DMS 273 (cell line): ENCODE measurements around the gene KMT2C.
"Not testable (repeated sequence)": the region's sequence is repeated elsewhere in the genome, so short reads cannot be mapped to it uniquely, and the experiment has no call there.

Experiments
- DNase-seq: peaks from one replicate; lab custom pipeline; 2025; ENCODE audit not compliant: unreplicated experiment; lab: John Stamatoyannopoulos, UW

The KMT2C gene

DNA sequence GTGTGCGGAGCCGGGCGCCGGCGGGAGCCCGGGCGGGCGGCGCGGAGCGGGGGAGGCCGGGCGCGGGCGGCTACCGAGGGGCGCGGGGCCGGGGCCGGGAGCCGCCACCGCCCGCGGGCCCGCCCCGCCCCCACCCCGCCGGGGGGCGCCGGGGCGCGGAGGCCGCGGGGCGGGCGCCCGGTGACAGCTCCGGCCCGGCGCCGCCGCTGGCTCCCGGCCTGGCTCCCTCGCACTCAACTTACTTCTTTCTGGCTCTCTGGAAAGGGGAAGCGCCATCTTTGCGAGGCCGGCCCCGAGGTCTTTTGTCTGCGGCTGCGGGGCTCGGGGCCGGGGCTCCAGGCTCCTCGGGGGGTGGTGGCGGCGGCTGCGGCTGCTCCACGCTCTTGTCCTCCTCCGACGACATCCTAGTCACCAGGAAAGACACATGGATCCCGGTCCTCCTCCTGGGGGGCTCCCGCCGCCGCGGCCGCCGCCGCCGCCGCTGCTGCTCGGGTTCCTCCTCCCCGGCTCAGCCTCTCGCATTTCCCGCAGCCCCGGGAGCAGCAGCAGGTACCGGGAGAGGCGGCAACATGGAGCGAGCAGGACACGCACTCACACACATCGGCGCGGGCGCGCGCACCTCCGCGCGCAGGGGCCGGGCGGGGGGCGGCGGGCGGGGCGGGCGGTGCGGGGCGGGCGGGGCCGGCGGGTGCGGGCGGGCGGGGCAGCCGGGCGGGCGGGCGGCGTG is at the start of gene KMT2C:
Gene KMT2C, minus strand, starts transcription at position 620 of the 727 bp plus-strand sequence. Its CDS starts 217 bp downstream, at position 403.
- peak; percentile 90 for DNase-seq

DNA sequence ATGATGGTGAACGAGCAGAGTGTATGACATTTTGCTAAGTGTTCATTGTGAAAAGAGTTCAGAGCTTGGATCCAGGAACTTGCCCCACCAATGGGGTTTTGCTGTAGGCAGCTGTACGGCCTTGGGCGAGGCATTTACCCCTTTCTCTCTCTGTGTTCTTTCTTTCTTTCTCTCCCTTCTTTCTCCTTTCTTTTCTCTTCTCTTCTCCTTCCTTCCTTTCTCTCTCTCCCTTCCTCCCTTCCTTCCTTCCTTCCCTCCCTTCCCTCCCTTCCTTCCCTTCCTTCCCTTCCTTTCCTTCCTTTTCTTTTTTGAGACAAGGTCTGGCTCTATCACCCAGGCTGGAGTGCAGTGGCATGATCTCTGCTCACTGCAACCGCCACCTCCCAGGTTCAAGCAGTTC is 45.3 kb upstream of the KMT2C start:
- no peak for DNase-seq

DNA sequence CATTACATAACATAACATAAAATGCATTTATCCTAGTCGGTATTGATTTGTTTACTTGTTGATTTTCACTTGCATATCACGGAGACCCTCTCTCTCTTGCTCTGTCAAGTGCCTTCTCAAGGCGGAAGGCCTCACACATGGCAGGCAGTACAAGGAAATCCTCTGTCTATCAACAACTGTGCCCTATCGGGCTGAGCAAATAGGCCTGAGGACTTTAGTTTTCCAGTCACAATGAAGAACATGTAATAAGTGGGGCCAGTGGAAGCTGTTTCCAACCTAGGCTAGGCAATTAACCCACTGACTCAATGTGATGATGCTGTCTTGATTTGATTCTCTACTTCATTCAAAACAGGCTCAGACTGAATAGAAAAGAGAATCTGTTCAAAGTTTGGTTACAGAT is 44.9 kb upstream of the KMT2C start:
- no peak for DNase-seq

DNA sequence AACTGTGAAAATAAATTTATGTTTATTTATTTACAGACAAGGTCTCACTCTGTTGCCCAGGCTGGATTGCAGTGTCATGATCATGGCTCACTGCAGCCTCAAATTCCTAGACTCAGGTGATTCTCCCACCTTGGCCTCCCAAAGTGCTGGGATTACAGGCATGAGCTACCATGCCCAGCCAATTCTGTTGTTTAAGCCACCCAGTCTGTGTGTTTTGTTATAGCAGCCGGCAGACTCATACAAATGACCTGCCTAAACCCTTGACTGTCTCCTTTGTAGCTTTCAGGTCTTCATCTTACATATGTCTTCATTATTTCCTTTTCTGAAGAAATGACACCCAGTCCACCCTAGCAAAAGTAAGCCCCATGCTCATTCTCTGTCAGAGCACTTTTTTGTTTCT is 43.8 kb upstream of the KMT2C start:
- no peak for DNase-seq

DNA sequence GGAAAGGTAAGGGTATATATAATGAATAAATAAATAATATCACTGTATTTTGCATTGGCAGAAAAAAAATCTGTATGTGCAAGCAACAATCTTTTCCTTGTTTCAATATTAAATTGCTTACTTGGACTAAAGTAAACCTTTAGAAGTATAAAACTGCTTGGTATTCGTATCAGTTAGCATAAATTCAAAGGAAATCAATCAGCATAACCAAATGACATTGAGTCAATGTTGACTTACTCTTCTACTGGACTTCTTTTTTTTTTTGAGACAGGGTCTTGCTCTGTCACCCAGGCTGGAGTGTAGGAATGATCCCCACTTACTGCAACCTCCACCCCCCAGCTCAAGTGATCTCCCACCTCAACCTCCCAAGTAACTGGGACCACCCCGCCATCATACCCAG is 42.3 kb upstream of the KMT2C start:
- no peak for DNase-seq

DNA sequence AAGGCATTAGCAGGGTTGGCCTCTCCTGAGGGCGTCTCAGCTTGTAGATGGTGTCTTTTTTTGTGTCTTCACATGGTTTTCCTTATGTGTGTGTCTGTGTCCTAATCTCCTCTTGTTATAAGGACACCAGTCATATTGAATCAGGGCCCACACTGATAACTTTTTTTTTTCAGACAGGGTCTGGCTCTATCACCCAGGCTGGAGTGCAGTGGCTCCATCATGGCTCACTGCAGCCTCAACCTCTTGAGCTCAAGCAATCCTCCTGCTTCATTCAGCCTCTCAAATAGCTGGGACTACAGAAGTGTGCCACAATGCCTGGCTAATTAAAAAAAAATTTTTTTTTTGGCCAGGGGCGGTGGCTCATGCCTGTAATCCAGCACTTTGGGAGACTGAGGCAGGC is 41.3 kb upstream of the KMT2C start:
- DNase-seq, result no peak

DNA sequence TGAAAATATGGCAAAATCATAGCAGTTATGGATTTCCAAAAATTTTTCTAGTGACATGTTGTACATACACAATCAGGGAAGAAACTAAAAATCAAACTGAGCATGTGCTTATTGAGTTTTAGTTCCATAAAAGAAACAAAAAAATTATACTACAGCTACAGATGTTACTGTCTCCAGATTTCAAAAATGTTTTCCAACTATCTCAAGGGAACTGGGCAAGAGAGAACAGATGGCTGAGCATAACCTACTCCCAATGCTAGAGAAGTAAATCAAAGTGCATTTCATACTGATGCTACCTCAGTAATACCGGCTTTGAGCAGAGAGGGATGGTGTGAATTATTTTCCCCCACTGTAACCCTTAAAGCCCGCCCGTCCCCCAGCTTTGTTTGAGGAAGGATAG is 40.7 kb upstream of the KMT2C start:
- DNase-seq, result peak; percentile 74

DNA sequence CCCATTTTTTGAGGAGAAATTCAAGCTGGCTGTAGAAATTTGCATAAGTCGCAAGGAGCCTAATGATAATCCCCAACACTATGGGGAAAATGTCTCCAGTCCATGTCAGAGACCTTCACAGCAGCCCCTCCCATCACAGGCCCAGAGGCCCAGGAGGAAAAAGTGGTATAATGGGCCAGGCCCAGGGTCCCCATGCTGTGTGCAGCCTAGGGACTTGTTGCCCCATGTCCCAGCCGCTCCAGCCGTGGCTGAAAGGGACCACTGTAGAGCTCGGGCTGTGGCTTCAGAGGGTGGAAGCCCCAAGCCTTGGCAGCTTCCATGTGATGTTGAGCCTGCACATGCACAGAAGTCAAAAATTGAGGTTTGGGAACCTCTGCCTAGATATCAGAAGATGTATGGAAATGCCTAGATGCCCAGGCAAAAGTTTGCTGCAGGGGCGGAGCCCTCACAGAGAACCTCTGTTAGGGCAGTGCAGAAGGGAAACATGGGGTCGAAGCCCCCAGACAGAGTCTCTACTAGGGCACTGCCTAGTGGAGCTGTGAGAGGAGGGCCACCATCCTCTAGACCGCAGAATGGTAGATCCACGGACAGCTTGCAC is 35.3 kb upstream of the KMT2C start:
- DNase-seq, result peak; percentile 21

DNA sequence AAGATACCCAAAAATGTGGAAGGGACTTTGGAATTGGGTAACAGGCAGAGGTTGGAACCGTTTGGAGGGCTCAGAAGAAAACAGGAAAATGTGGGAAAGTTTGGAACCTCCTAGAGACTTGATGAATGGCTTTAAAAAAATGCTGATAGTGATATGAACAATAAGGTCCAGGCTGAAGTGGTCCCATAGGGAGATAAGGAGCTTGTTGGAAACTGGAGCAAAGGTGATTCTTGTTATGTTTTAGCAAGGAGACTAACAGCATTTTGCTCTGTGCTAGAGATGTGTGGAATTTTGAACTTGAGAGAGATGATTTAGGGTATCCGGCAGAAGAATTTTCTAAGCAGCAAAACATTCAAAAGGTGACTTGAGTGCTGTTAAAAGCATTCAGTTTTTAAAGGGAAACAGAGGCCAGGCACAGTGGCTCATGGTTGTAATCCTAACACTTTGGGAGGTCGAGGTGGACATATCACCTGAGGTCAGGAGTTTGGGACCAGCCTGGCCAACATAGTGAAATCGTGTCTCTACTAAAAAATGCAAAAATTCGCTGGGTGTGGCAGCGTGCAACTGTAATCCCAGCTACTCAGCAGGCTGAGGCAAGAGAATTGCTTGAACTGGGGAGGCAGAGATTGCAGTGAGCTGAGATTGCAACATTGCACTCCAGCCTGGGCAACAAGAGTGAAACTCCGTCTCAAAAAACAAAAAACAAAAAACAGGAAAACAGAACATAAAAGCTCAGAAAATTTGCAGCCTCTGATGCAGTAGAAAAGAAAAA is 34.6 kb upstream of the KMT2C start:
- DNase-seq, result not testable (repeated sequence)

DNA sequence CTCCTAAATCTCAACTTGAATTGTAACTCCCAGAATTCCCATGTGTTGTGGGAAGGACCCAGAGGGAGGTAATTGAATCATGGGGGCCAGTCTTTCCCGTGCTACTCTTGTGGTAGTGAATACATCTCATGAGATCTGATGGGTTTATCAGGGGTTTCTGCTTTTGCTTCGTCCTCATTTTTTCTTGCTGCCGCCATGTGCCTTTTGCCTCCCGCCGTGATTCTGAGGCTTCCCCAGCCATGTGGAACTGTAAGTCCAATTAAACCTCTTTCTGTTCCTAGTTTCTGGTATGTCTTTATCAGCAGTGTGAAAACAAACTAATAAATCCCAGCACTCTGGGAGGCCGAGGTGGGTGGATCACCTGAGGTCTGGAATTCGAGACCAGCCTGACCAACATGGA is 33.8 kb upstream of the KMT2C start:
- not testable (repeated sequence) for DNase-seq

DNA sequence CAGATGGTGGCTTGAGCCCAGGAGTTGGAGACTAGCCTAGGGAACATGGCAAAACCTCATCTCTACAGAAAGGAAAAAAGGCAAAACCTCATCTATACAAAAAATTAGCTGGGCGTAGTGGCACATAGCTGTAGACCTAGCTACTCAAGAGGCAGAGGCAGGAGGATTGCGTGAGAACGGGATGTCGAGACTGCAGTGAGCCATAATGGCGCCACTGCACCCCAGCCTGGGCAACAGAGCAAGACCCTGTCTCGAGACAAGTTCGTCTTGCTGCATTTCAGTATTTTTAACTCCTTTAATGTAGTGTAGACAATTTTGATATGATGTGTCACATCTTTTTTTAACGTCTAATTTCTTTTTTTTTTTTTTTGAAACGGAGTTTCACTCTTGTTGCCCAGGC is 31.4 kb upstream of the KMT2C start:
- DNase-seq, result no peak

DNA sequence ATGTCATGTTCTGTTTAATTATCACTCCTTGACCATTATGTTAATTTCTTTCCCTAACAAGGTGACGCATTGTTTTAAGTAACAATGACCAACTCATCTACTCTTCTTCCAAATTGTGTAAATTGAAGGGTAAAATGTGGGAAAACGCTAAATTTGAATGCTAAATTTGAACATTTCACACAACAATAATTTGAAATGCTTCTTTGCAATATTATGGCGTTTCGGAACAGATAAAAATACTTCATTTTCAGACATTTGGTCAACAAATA is 29.2 kb upstream of the KMT2C start:
- DNase-seq, result no peak

DNA sequence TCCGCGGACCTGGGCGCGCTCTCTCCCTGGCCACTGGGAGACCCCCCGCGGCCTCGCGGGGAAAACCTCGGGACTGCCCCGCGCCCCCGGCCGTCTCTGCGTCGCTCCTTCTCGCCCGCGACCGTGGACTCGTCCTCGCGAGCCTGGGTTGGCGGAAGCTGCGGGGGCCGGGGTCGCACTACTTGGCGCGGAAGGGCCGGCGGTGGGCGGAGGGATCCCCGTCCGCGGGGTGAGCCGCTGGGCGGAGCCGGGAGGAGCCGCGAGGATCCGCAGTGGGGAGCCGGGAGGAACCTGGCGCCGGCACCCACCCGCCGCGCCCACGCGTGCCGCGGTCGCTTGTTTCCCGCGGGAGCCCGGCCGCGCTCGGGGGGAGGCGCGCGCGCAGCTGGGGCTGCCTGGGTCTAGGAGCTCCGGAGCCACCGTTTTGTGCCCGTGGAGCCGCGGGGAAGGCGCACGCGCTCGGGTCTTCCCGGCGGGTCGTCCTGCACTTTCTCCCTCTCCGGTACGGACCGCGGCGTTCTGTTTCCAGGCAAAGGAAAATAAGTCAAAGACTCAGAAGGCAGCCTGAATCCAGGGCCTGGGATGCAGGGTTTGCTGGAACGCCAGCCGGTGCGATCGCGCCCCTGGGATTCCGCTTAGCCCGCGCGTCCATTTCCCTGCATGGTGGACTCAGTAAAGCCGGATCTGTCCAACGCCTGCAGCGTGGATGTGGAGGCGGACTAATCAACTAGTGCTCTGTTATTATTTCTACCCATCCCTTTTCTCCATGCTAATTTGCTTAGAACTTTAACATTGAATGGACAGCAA is 28.7 kb upstream of the KMT2C start:
- peak; percentile 95 for DNase-seq

DNA sequence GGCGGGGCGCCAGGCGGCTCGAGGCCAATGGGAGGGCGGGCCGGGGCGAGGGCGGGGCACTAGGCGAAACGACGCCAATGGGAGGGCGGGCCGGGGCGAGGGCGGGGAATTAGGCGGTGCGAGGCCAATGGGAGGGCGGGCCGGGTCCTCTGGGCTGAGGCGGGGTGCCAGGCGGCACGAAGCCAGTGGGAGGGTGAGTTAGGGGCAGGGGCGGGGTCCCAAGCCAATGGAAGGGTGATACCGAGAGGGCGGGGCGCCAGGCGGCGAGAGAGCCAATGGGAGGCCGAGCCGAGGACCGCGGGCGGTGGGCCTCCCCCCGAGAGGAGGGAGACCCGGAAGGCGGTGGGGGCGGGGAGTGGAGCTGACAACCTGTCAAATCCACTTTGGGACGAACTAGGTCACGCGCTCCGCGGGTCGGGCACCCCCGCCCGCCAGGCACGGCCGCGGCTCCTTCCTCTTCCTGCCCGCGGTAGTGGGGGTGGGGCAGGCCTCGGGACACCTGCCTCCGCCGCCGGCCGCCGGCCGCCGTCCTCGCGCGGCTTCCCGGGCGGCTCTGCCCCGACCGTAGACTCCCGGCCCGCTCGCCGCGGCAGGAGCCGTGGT is 28.0 kb upstream of the KMT2C start:
- peak; percentile 100 for DNase-seq

DNA sequence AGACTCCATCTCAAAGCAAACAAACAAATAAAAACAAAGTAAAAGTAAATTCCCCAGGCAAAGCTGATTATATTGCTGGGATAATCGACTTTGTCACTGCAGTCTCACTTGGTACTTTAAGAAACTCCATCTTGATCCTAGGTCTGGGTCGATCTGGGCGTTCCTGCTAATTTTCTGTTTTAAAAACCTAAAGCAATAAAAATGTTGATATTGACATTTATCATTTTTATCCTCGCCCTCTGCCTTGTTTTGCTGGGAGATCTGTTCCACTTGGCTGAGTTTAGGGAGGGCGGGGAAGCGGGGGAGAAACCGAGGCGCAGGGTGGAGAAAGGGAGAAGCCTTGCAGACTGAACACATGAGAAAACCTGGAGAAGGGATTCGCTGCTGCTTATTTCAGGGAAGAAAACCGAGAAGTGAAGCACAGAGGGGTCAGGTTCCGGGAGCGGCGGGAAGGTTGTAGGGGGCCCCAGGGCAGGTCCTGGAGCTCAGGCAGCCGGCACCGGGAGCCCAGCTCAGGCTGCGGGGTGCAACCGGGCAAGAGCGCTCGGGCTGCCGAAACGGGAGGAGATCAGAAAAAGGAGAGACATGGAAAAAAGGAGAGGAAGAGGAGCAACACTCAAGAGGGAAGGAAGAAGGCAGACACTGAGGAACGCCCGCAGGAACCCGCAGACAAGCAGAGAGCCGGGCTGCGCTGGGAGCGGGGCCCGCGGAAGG is 27.3 kb upstream of the KMT2C start:
- peak; percentile 88 for DNase-seq

DNA sequence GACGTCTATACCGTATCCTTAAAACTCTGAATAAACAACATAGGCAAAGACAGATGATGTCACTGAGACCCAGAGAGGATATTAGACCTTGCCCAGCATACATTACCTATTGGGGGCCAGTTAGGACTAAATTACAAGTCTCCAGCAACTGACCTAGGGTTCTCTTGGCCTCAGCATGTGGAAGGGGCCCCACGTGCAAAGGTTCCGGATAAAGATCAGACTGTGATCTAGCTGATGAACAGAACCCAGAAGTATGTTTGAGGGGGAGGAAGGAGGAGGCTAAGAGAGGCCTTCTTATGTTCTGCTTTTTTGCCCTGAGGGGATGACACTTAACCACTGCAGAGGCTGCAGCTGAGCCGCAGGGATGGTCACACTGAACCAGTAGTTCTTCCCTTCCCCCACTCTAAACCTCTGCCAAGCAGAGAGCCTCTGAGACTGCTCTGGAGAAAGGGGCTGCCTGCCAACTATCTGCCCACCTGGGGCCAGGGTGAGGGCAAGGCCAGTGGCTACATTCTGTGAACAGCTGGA is 24.0 kb upstream of the KMT2C start:
- peak; percentile 40 for DNase-seq

DNA sequence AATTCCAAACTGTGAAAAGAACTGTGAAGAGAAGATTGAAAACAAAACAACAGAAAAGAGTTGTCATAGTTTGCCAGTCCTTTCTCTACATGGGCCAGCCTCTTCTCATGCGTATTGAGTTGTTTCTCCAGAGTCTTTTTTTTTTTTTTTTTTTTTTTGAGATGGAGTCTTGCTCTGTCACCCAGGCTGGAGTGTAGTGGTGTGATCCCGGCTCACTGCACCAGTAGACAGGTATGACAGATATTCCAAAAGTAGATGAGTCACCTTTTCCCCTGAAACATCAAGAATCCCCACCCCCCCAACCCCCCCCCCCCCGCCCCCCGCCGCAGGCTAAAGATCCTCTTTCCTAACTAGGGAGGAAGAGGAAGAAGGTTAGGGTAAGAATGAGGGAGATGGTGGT is 15.6 kb upstream of the KMT2C start:
- no peak for DNase-seq

DNA sequence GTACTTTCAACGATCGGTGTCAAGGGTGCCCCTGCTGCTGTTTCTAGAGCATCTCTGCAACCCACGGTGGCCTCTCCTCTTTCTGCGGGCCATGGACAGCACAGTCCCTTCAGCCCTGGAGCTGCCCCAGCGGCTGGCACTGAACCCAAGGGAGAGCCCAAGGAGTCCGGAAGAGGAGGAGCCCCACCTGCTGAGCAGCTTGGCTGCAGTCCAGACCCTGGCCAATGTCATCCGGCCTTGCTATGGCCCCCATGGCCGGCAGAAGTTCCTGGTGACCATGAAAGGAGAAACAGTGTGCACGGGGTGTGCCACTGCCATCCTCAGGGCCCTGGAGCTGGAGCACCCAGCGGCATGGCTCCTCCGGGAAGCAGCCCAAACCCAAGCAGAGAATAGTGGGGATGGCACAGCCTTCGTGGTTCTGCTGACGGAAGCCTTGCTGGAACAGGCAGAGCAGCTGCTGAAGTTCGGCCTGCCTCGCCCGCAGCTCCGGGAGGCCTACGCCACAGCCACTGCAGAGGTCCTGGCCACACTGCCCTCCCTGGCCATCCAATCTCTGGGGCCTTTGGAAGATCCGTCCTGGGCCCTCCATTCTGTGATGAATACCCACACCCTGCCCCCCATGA is 9.7 kb upstream of the KMT2C start:
- DNase-seq, result not testable (repeated sequence)

DNA sequence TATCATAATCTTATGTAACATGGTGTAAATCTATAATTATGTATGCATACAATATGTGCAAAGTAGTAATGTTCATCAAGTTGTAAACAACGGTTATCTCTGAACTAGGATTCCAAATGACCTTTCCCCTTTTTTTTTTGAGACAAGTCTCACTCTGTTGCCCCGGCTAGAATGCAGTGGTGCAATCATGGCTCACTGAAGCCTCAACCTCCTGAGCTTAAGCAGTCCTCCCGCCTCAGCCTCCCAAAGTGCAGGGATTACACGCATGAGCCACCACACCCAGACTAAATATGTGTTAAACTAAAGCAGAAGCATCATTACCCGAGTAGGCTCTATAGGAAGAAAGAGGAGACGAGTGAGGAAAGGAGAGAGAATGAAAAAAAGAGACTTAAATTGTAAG is 7.8 kb upstream of the KMT2C start:
- no peak for DNase-seq

DNA sequence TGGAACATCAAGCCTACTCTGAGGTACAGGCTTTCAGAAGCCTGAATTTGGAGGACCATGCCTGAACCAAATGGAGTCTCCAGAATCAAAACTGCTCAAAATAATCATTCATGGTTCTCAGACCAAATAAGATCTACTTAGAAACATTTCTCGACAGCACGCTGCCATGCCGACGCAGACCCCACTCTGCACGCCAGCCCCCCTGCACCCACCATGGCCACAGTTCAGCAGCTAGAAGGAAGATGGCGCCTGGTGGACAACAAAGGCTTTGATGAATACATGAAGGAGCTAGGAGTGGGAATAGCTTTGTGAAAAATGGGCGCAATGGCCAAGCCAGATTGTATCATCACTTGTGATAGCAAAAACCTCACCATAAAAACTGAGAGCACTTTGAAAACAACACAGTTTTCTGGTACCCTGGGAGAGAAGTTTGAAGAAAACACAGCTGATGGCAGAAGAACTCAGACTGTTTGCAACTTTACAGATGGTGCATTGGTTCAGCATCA is 6.6 kb upstream of the KMT2C start:
- DNase-seq, result no peak
